WTC11 (cell line): ENCODE data around the gene RPUSD4. TPM values are rescaled to one million over a fixed set of nuclear protein-coding genes. Genes with fewer than 3 reads are reported as not detected.

Experiments
- ATAC-seq: fragments of 200-7000 bp; cut with Tn5 transposase; 2 replicates; pipeline ENCODE4 v1.10.0; 2021; ENCODE audit warnings: mild to moderate bottlenecking, moderate library complexity
- CTCF ChIA-PET: fragments of 300-600 bp; sonication (Branson Sonifier 250); formaldehyde crosslinking; loops from one replicate; lab custom pipeline; 2021; ENCODE audit warnings: antibody characterized with exemption; lab: Charles Lee
- POLR2A ChIA-PET: fragments of 350-600 bp; sonication (Branson Sonifier 250); formaldehyde crosslinking; loops from one replicate; lab custom pipeline; 2021; ENCODE audit warnings: antibody characterized with exemption; lab: Charles Lee
- DNase-seq: peaks from one replicate; pipeline ENCODE4 v3.0.0; 2021; ENCODE audit warnings: low spot score
- H3K27ac Mint-ChIP-seq: 2 replicates; pipeline ENCODE4 v1.8.0; 2021; ENCODE audit warnings: mixed read lengths
- H3K27me3 Mint-ChIP-seq: 2 replicates; pipeline ENCODE4 v1.8.0; 2021; ENCODE audit warnings: low read depth, mild to moderate bottlenecking, moderate library complexity, mixed read lengths
- H3K36me3 Mint-ChIP-seq: 2 replicates; pipeline ENCODE4 v1.8.0; 2021; ENCODE audit warnings: mixed read lengths
- H3K4me1 Mint-ChIP-seq: 2 replicates; pipeline ENCODE4 v1.8.0; 2022; ENCODE audit warnings: mixed read lengths
- H3K4me3 Mint-ChIP-seq: 2 replicates; pipeline ENCODE4 v1.8.0; 2021; ENCODE audit warnings: mild to moderate bottlenecking, moderate library complexity, mixed read lengths
- H3K9me3 Mint-ChIP-seq: 2 replicates; pipeline ENCODE4 v1.8.0; 2021; ENCODE audit warnings: mixed read lengths
- AFF4 ChIP-seq: sonication (generic); formaldehyde crosslinking; IDR thresholded peaks from 2 replicates; pipeline ENCODE4 v1.8.1; 2023; ENCODE audit warnings: mild to moderate bottlenecking, missing genetic modification reagents, borderline replicate concordance
- E2F4 ChIP-seq: sonication (generic); formaldehyde crosslinking; IDR thresholded peaks from 2 replicates; pipeline ENCODE4 v1.8.1; 2022; ENCODE audit warnings: low read depth, mild to moderate bottlenecking, moderate library complexity, missing genetic modification reagents, borderline replicate concordance
- E2F5 ChIP-seq: sonication (generic); formaldehyde crosslinking; IDR thresholded peaks from 2 replicates; pipeline ENCODE4 v1.8.1; 2022; ENCODE audit warnings: mild to moderate bottlenecking, moderate library complexity, missing genetic modification reagents
- FOXK1 ChIP-seq: sonication (generic); formaldehyde crosslinking; IDR thresholded peaks from 2 replicates; pipeline ENCODE4 v1.8.0; 2022; ENCODE audit warnings: mild to moderate bottlenecking, moderate library complexity, missing genetic modification reagents
- FOXP1 ChIP-seq: sonication (generic); formaldehyde crosslinking; IDR thresholded peaks from 2 replicates; pipeline ENCODE4 v1.8.0; 2022; ENCODE audit warnings: missing genetic modification reagents, mild to moderate bottlenecking, moderate library complexity, borderline replicate concordance
- FOXP4 ChIP-seq: sonication (generic); formaldehyde crosslinking; IDR thresholded peaks from 2 replicates; pipeline ENCODE4 v1.8.0; 2022; ENCODE audit warnings: mild to moderate bottlenecking, missing genetic modification reagents
- HMGA2 ChIP-seq: fragments of 250-450 bp; sonication (Bioruptor Pico); IDR thresholded peaks from 2 replicates; pipeline ENCODE4 v1.4.0; 2021; ENCODE audit warnings: mild to moderate bottlenecking, moderate library complexity
- MLX ChIP-seq: sonication (generic); formaldehyde crosslinking; IDR thresholded peaks from 2 replicates; pipeline ENCODE4 v1.8.1; 2023; ENCODE audit warnings: mild to moderate bottlenecking, missing genetic modification reagents, moderate library complexity
- NFYB ChIP-seq: sonication (generic); formaldehyde crosslinking; conservative IDR thresholded peaks from 2 replicates; pipeline ENCODE4 v1.8.0; 2022; ENCODE audit warnings: low read depth, missing genetic modification reagents
- NR2C2 ChIP-seq: sonication (generic); formaldehyde crosslinking; IDR thresholded peaks from 2 replicates; pipeline ENCODE4 v1.8.0; 2022; ENCODE audit warnings: mild to moderate bottlenecking, missing genetic modification reagents
- PREB ChIP-seq: sonication (generic); formaldehyde crosslinking; IDR thresholded peaks from 2 replicates; pipeline ENCODE4 v1.8.1; 2022; ENCODE audit warnings: mild to moderate bottlenecking, missing genetic modification reagents, moderate library complexity, borderline replicate concordance
- PRRX2 ChIP-seq: fragments of 250-450 bp; sonication (Bioruptor Pico); IDR thresholded peaks from 2 replicates; pipeline ENCODE4 v1.8.0; 2021; ENCODE audit warnings: mild to moderate bottlenecking
- RORB ChIP-seq: fragments of 250-450 bp; sonication (Bioruptor Pico); IDR thresholded peaks from 2 replicates; pipeline ENCODE4 v1.9.0; 2021; ENCODE audit warnings: mild to moderate bottlenecking
- SMAD3 ChIP-seq: sonication (generic); formaldehyde crosslinking; IDR thresholded peaks from 2 replicates; pipeline ENCODE4 v1.8.0; 2022; ENCODE audit warnings: missing genetic modification reagents, mild to moderate bottlenecking, borderline replicate concordance
- USF1 ChIP-seq: sonication (generic); formaldehyde crosslinking; IDR thresholded peaks from 2 replicates; pipeline ENCODE4 v1.8.0; 2022; ENCODE audit warnings: mild to moderate bottlenecking, missing genetic modification reagents
- USF2 ChIP-seq: sonication (generic); formaldehyde crosslinking; IDR thresholded peaks from 2 replicates; pipeline ENCODE4 v1.8.1; 2023; ENCODE audit warnings: mild to moderate bottlenecking, missing genetic modification reagents, moderate library complexity
- ZBTB43 ChIP-seq: sonication (generic); formaldehyde crosslinking; IDR thresholded peaks from 2 replicates; pipeline ENCODE4 v1.8.1; 2023; ENCODE audit warnings: mild to moderate bottlenecking, missing genetic modification reagents
- total RNA-seq: library from RNA; stranded (reverse); gene quantifications from 3 replicates; pipeline ENCODE4 v1.2.3, GENCODE V29; 2021

Gene RPUSD4
- total RNA-seq, 1 experiment from 2014 or later = 46.6 TPM

- TF ChIP-seq FOXK1 (CRISPR knock-in tag) = no peak
- TF ChIP-seq MLX (CRISPR knock-in tag) = no peak
These were observed 46.3 kb upstream of the RPUSD4 start (continued) for GRCh38 chr11:126257764-126258163.

GRCh38 chr11:126257144-126257543 is 45.7 kb upstream of the RPUSD4 start:
- H3K9me3 Mint-ChIP-seq = no peaks in the 10 kb centered on the region
- no peak for TF ChIP-seq RORB (CRISPR knock-in tag)
- no peak for TF ChIP-seq E2F4 (CRISPR knock-in tag)
- no peak for TF ChIP-seq MLX (CRISPR knock-in tag)
- TF ChIP-seq NFYB (CRISPR knock-in tag) = no peak
- TF ChIP-seq E2F5 = no peak
- TF ChIP-seq PRRX2 = no peak
- ATAC-seq (no peak), DNase-seq (no peak)
- H3K27ac Mint-ChIP-seq = no peak overlapping the region
- CTCF ChIA-PET = no interaction called here
- no peaks in the 10 kb centered on the region for H3K27me3 Mint-ChIP-seq
- H3K4me3 Mint-ChIP-seq = no peak overlapping the region
- H3K36me3 Mint-ChIP-seq = peaks cover 55% of the 10 kb centered on the region
- POLR2A ChIA-PET = no interaction called here
- H3K4me1 Mint-ChIP-seq = no peaks in the 10 kb centered on the region

GRCh38 chr11:126256216-126256615 is 44.8 kb upstream of the RPUSD4 start:
- ChIA-PET CTCF (no interaction called here), POLR2A (no interaction called here)
- Mint-ChIP-seq H3K36me3 (peaks cover 54% of the 10 kb centered on the region), H3K27ac (no peak overlapping the region), H3K27me3 (no peaks in the 10 kb centered on the region), H3K4me1 (no peaks in the 10 kb centered on the region), H3K4me3 (no peak overlapping the region), H3K9me3 (no peaks in the 10 kb centered on the region)
- ATAC-seq = no peak
- DNase-seq = no peak
- TF ChIP-seq USF2 (no peak), FOXP4 (no peak), SMAD3 (CRISPR knock-in tag) (no peak), USF1 (CRISPR knock-in tag) (no peak), HMGA2 (CRISPR knock-in tag) (no peak), AFF4 (CRISPR knock-in tag) (no peak), NR2C2 (CRISPR knock-in tag) (no peak), PREB (CRISPR knock-in tag) (no peak), RORB (CRISPR knock-in tag) (no peak), FOXP1 (CRISPR knock-in tag) (no peak), ZBTB43 (CRISPR knock-in tag) (no peak)
